ENCODE data around the gene PIAS1.

Gene PIAS1

GRCh38 chr15:68230157-68231100 lies 176.3 kb downstream of the PIAS1 start (continued):
- TF ChIP-seq ZIC2 (tag by site-specific recombination; IDR thresholded peaks at IDR 0.05) = peak; percentile 11; the same call in 1 of the 2 replicates
- TF ChIP-seq ZNF140 (tag by site-specific recombination; IDR thresholded peaks at IDR 0.05) = no peak
- TF ChIP-seq ZSCAN16 (tag by site-specific recombination; IDR thresholded peaks at IDR 0.05) = no peak
- no peak for TF ChIP-seq ZNF701 (tag by site-specific recombination; IDR thresholded peaks at IDR 0.05)
- no peak for TF ChIP-seq ZNF544 (tag by site-specific recombination; IDR thresholded peaks at IDR 0.05)
- TF ChIP-seq ZNF146 (tag by site-specific recombination; IDR thresholded peaks at IDR 0.05) = no peak
- no peak for TF ChIP-seq ZNF677 (tag by site-specific recombination; IDR thresholded peaks at IDR 0.05)
- no peak for TF ChIP-seq ZNF423 (tag by site-specific recombination; IDR thresholded peaks at IDR 0.05)
- TF ChIP-seq ZNF324 (tag by site-specific recombination; IDR thresholded peaks at IDR 0.05) = no peak
- no peak; the same call in 1 of the 2 replicates for TF ChIP-seq ZBTB10 (tag by site-specific recombination; IDR thresholded peaks at IDR 0.05)
- no peak for TF ChIP-seq ZNF692 (tag by site-specific recombination; IDR thresholded peaks at IDR 0.05)
- TF ChIP-seq WT1 (tag by site-specific recombination; IDR thresholded peaks at IDR 0.05) = no peak
- TF ChIP-seq ZBTB20 (tag by site-specific recombination; IDR thresholded peaks at IDR 0.05) = peak; percentile 10
- TF ChIP-seq ZNF626 (tag by site-specific recombination; IDR thresholded peaks at IDR 0.05) = no peak
- TF ChIP-seq EGR2 (tag by site-specific recombination; IDR thresholded peaks at IDR 0.05; ENCODE audit: low read depth) = 0 out of 2 replicates have a peak, but pooled peaks have one; percentile 56
- no peak for TF ChIP-seq PATZ1 (tag by site-specific recombination; IDR thresholded peaks at IDR 0.05)
- no peak for TF ChIP-seq ZNF18 (tag by site-specific recombination; IDR thresholded peaks at IDR 0.05)
- TF ChIP-seq ZNF354C (tag by site-specific recombination; IDR thresholded peaks at IDR 0.05; ENCODE audit: borderline replicate concordance, low read depth) = no peak
- no peak for TF ChIP-seq YY2 (tag by site-specific recombination; IDR thresholded peaks at IDR 0.05)
- TF ChIP-seq ZNF223 (tag by site-specific recombination; IDR thresholded peaks at IDR 0.05) = no peak
- 0 out of 2 replicates have a peak, but pooled peaks have one; percentile 15 for TF ChIP-seq PRDM2 (tag by site-specific recombination; IDR thresholded peaks at IDR 0.05; ENCODE audit: borderline replicate concordance)
- TF ChIP-seq ZNF404 (tag by site-specific recombination; IDR thresholded peaks at IDR 0.05) = no peak
- peak; percentile 86 for TF ChIP-seq GLIS1 (tag by site-specific recombination; IDR thresholded peaks at IDR 0.05)
- TF ChIP-seq ZBTB7A (tag by site-specific recombination; IDR thresholded peaks at IDR 0.05; ENCODE audit: low read depth) = no peak
- no peak for TF ChIP-seq ZNF132 (tag by site-specific recombination; IDR thresholded peaks at IDR 0.05; ENCODE audit: borderline replicate concordance)
- no peak for TF ChIP-seq ZFP3 (tag by site-specific recombination; IDR thresholded peaks at IDR 0.05; ENCODE audit: low read depth)

Measured in HEK293 (cell line).